Esophagus muscularis mucosa (tissue), 4 donors: ENCODE data around the gene PAPSS2. TPM values are rescaled to one million over a fixed set of nuclear protein-coding genes. Genes with fewer than 3 reads are reported as not detected.
"Not testable (repeated sequence)": the region's sequence is repeated elsewhere in the genome, so short reads cannot be mapped to it uniquely, and the experiment has no call there.

Source experiments
- DNase-seq: peaks from one replicate; pipeline ENCODE4 v3.0.0-alpha.2; 2017; ENCODE audit errors: extremely low spot score
- H3K27ac ChIP-seq, 4 donors: fragments of 200-600 bp; sonication (generic); replicated peaks in 1 of 4; 1 replicate in 3 of 4; 2 replicates in 1 of 4; pipeline ENCODE4 v1.5.1; 2016 to 2019; ENCODE audit warnings: mild to moderate bottlenecking in 1 of 4
- H3K27me3 ChIP-seq, 4 donors: fragments of 200-600 bp; sonication (generic); one replicate each; pipeline versions ENCODE4 v1.5.1 to v1.6.0; 2016 to 2019
- H3K36me3 ChIP-seq, 4 donors: fragments of 200-600 bp; sonication (generic); one replicate each; pipeline ENCODE4 v1.5.1; 2016 to 2019
- H3K4me1 ChIP-seq, 4 donors: fragments of 200-600 bp; sonication (generic); one replicate each; pipeline ENCODE4 v1.5.1; 2016 to 2019
- H3K4me3 ChIP-seq, 4 donors: fragments of 200-600 bp; sonication (generic); 1 replicate in 2 of 4; 2 replicates in 2 of 4; pipeline ENCODE4 v1.5.1; 2016 to 2019; ENCODE audit warnings: mild to moderate bottlenecking in 4 of 4, moderate library complexity in 1 of 4
- H3K9me3 ChIP-seq, 4 donors: fragments of 200-600 bp; sonication (generic); 1 replicate in 3 of 4; 2 replicates in 1 of 4; pipeline ENCODE4 v1.5.1; 2016 to 2019
- EP300 ChIP-seq: sonication (generic); formaldehyde crosslinking; IDR thresholded peaks from one replicate; pipeline ENCODE4 v1.6.1; 2017; ENCODE audit warnings: antibody characterized with exemption
- POLR2A ChIP-seq: fragments of 450-650 bp; IDR thresholded peaks from one replicate; pipeline ENCODE4 v1.6.1; 2017; ENCODE audit warnings: antibody characterized with exemption, moderate library complexity, mild to moderate bottlenecking, low read depth
- POLR2AphosphoS5 ChIP-seq, 2 donors: sonication (generic); formaldehyde crosslinking; IDR thresholded peaks; one replicate each; pipeline ENCODE4 v1.6.1; 2017; ENCODE audit warnings: antibody characterized with exemption in 2 of 2
- WGBS: methylation state at CpG from one replicate; pipeline ENCODE4 v1.1.5; 2018; 5-methylcytosine and 5-hydroxymethylcytosine counted together
- intact Hi-C: fragments of 100-400 bp; cut with DNase I; formaldehyde crosslinking; loops from one replicate; pipeline ENCODE4 v1.15.1; 2023
- total RNA-seq, 4 donors: library from RNA; depleted of rRNA; stranded (reverse); fragments of >200 nt; gene quantifications; one replicate each; pipeline versions ENCODE4 v1.1.0 to v1.2.1, GENCODE V29; 2016
- TF ChIP-seq, protein P1 (sequence below), 3 experiments: fragments of 200-600 bp in 2 of 3; fragments of 450-650 bp in 1 of 3; sonication (generic) in 2 of 3; IDR thresholded peaks; one replicate each; pipeline ENCODE4 v1.5.1; 2017 to 2019; ENCODE audit warnings: antibody characterized with exemption in 3 of 3, mild to moderate bottlenecking in 2 of 3, moderate library complexity in 1 of 3

PAPSS2 gene
- 10 to 100 TPM in 3 of 4 donors, 1 to 10 TPM in 1; 9.6 to 16.7 (median 14.9) TPM for total RNA-seq

DNA sequence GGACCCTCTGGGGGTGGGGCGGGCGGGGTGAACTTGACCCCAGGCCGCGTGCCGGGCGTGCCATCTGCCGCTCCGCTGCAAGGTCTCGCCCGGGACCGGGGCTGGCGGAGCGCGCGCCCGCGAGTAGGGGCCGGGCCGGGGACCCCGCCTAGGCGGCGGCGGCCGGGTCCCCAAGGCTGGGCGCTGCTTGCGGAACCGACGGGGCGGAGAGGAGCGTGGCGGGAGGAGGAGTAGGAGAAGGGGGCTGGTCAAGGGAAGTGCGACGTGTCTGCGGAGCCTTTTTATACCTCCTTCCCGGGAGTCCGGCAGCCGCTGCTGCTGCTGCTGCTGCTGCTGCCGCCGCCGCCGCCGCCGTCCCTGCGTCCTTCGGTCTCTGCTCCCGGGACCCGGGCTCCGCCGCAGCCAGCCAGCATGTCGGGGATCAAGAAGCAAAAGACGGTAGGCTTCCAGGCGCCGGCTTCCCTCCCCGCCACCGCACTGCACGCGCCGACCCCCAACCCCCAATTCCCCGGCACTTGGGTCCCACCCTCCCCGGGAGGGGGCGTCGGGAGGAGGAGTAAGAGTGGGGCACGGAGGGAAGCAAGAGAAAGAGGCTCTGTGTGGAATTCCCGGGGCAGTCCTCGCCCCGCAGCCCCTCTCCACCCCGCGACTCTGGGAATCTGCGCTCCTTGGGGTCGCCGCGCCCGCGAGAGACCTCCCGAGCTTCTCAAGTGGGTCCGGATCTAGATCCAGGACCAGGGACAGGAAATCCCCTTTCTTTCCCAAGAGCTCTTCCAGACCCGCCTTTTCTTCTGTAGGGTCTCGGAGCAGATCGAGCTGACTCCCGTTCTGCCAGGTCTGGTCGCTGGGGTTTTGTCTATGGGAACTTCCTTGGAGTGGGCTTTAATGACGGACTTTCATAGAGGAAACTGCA is at the start of gene PAPSS2:
Gene PAPSS2, plus strand, starts transcription at position 308 of the 913 bp plus-strand sequence. Its CDS starts 104 bp downstream, at position 412.
- intact Hi-C loops: loop anchor here (5.0 kb wide), 1 partner anchor 123 kb away; no protein-coding TSS in a partner anchor
- TF ChIP-seq POLR2AphosphoS5 (IDR thresholded peaks at IDR 0.05): peak in 1 of 2 donors; percentile 42
- TF ChIP-seq, protein P1, sequence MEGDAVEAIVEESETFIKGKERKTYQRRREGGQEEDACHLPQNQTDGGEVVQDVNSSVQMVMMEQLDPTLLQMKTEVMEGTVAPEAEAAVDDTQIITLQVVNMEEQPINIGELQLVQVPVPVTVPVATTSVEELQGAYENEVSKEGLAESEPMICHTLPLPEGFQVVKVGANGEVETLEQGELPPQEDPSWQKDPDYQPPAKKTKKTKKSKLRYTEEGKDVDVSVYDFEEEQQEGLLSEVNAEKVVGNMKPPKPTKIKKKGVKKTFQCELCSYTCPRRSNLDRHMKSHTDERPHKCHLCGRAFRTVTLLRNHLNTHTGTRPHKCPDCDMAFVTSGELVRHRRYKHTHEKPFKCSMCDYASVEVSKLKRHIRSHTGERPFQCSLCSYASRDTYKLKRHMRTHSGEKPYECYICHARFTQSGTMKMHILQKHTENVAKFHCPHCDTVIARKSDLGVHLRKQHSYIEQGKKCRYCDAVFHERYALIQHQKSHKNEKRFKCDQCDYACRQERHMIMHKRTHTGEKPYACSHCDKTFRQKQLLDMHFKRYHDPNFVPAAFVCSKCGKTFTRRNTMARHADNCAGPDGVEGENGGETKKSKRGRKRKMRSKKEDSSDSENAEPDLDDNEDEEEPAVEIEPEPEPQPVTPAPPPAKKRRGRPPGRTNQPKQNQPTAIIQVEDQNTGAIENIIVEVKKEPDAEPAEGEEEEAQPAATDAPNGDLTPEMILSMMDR (IDR thresholded peaks at IDR 0.05): no peak
- DNase-seq: no peak
- Histone ChIP-seq H3K36me3 (no peaks in the 10 kb centered on the region), H3K4me1 (peaks cover 8 to 31% (median 27%) of the 10 kb centered on the region in 4 donors), H3K9me3 (no peaks in the 10 kb centered on the region), H3K27me3 (peaks cover 0 to 32% (median 4%) of the 10 kb centered on the region in 4 donors), H3K4me3 (peak within 1 kb of the TSS; percentile 62 to 81 (median 70)), H3K27ac (peak within 1 kb of the TSS; percentile 65 to 80 (median 75))
- under 1% methylated on average over 19 of the region's 82 CpGs for WGBS

DNA sequence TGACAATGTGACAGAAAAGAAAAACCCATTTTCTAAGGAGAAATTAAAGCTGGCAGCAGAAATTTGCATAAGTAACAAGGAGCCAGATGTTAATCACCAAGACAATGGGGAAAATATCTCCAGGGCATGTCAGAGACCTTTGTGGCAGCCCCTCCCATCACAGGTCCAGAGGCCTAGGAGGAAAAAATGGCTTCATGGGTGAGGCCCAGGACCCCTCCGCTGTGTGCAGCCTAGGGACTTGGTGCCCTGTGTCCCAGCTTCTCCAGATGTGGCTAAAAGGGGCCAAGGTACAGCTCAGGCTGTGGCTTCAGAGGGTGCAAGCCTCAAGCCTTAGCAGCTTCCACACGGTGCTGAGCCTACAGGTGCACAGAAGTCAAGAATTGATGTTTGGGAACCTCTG is 48.3 kb upstream of the PAPSS2 start:
- WGBS: 100% methylated on average over 2 of the region's 2 CpGs
- H3K36me3 ChIP-seq, H3K4me1 ChIP-seq, H3K27ac ChIP-seq, DNase-seq, H3K27me3 ChIP-seq, intact Hi-C loops, H3K9me3 ChIP-seq, H3K4me3 ChIP-seq: not testable (repeated sequence)

DNA sequence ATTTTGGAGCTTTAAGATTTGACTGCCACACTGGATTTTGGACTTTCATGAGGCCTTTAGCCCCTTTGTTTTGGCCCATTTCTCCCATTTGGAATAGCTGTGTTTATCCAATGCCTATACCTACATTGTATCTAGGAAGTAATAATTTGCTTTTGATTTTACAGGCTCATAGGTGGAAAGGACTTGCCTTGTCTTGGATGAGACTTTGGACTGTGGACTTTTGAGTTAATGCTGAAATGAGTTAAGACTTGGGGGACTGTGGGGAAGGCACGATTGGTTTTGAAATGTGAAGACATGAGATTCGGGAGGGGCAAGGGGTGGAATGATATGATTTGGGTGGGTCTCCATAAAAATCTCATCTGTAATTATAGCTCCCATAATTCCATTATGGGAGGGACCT is 47.6 kb upstream of the PAPSS2 start:
- Histone ChIP-seq H3K27me3 (no peaks in the 10 kb centered on the region), H3K4me3 (no peak overlapping the region), H3K9me3 (no peaks in the 10 kb centered on the region), H3K27ac (no peak overlapping the region), H3K36me3 (no peaks in the 10 kb centered on the region), H3K4me1 (no peaks in the 10 kb centered on the region)
- intact Hi-C loops: no loop called here
- TF ChIP-seq, protein P1 (IDR thresholded peaks at IDR 0.05): no peak
- no peak for TF ChIP-seq POLR2A
- no peak for TF ChIP-seq EP300
- TF ChIP-seq POLR2AphosphoS5 (IDR thresholded peaks at IDR 0.05): no peak
- WGBS: 92% methylated on average over 2 of the region's 2 CpGs
- DNase-seq: no peak

DNA sequence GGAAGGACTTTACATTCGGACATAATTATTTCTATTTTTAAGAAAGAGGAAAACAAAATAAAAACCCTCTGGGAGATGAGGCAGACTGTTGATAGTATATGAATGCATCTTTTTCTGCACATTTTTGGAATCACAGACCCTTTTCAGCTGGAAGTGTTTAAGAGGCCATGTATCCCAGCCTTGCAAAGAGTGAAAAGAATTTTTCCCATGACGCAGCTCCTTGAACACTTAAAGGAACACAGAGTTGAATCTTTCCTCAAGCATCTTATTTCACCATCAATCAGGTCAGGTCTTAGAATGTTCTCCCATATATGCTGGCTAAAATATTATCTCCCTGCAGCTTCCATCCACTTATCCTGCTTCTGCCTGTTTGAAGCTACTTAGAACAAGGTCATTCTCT is 45.9 kb upstream of the PAPSS2 start:
- Histone ChIP-seq H3K4me3 (no peak overlapping the region), H3K27ac (no peak overlapping the region), H3K36me3 (no peaks in the 10 kb centered on the region), H3K27me3 (no peaks in the 10 kb centered on the region), H3K4me1 (no peaks in the 10 kb centered on the region), H3K9me3 (no peaks in the 10 kb centered on the region)
- intact Hi-C loops: no loop called here
- WGBS: 50% methylated on average over 2 of the region's 2 CpGs
- TF ChIP-seq EP300: no peak
- TF ChIP-seq, protein P1 (IDR thresholded peaks at IDR 0.05): no peak
- no peak for TF ChIP-seq POLR2A
- DNase-seq: no peak

DNA sequence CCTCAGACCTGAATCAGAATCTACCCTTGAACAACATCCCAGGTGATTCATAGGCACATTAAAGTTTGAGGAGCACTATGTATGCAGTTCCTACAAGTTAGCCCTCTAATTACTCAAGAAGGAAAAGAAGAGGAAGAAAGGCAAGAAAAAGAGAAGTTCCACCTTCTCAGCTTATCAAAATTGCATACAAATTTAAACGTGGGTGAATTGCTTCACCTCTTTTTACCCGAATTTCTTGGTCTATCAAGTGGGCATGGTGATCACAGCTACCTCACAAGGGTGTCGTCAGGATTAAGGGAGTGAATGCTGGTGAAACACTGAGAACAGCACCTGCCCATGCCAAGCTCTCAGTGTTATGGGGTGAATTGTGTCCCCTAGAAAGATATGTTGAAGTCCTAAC is 43.8 kb upstream of the PAPSS2 start:
- H3K9me3 ChIP-seq: no peaks in the 10 kb centered on the region
- no peak for TF ChIP-seq POLR2A
- TF ChIP-seq, protein P1 (IDR thresholded peaks at IDR 0.05): no peak
- TF ChIP-seq POLR2AphosphoS5 (IDR thresholded peaks at IDR 0.05): no peak
- no peak for TF ChIP-seq EP300
- 43% methylated on average over 3 of the region's 3 CpGs for WGBS
- intact Hi-C loops: no loop called here
- no peaks in the 10 kb centered on the region for H3K36me3 ChIP-seq
- H3K27ac ChIP-seq: no peak overlapping the region
- no peaks in the 10 kb centered on the region for H3K27me3 ChIP-seq
- no peak for DNase-seq
- H3K4me1 ChIP-seq: no peaks in the 10 kb centered on the region
- H3K4me3 ChIP-seq: no peak overlapping the region
